Panc1 (cell line): ENCODE measurements around the gene PDE3B. TPM values are rescaled to one million over a fixed set of nuclear protein-coding genes. Genes with fewer than 3 reads are reported as not detected.

Experiments used
- ATAC-seq: fragments of 200-7000 bp; cut with Tn5 transposase; 2 replicates; pipeline ENCODE4 v1.9.1; 2020; ENCODE audit warnings: mild to moderate bottlenecking, moderate library complexity
- BruUV-seq: library from RNA; stranded (reverse); fragments of 400-500 nt; replicated peaks from 2 replicates; lab custom pipeline; 2021; lab: Mats Ljungman, UMichigan
- CTCF ChIA-PET: fragments of 300-600 bp; sonication (Branson Sonifier 250); formaldehyde crosslinking; loops from one replicate; lab custom pipeline; 2022; ENCODE audit warnings: antibody characterized with exemption; lab: Charles Lee
- POLR2A ChIA-PET: fragments of 300-600 bp; sonication (Branson Sonifier 250); formaldehyde crosslinking; loops from one replicate; lab custom pipeline; 2022; ENCODE audit warnings: antibody characterized with exemption; lab: Charles Lee
- DNase-seq: peaks from one replicate; pipeline ENCODE4 v3.0.0-alpha.2; 2010; ENCODE audit warnings: low read depth, low spot score
- H3K27ac ChIP-seq: 2 replicates; pipeline ENCODE4 v1.5.1; 2011; ENCODE audit warnings: mild to moderate bottlenecking, low read length, inconsistent platforms
- H3K27me3 ChIP-seq: fragments of 200-500 bp; sonication (Bioruptor generic); 2 replicates; pipeline ENCODE4 v1.6.0; 2014; ENCODE audit warnings: low read length, inconsistent platforms; ENCODE audit not compliant: control insufficient read depth, insufficient read depth
- H3K36me3 ChIP-seq: fragments of 200-500 bp; sonication (Bioruptor generic); 2 replicates; pipeline ENCODE4 v1.5.1; 2014; ENCODE audit warnings: inconsistent platforms, mild to moderate bottlenecking, low read length, moderate library complexity; ENCODE audit not compliant: control insufficient read depth, insufficient read depth
- H3K4me1 ChIP-seq: 2 replicates; pipeline ENCODE4 v1.5.1; 2011; ENCODE audit warnings: inconsistent platforms, mild to moderate bottlenecking, low read length, moderate library complexity; ENCODE audit not compliant: control insufficient read depth, insufficient read depth
- H3K4me3 ChIP-seq, 2 experiments: 2 replicates each; pipeline ENCODE4 v1.5.1; 2011 to 2012; ENCODE audit warnings: low read depth in 2 of 2, low read length in 2 of 2, mild to moderate bottlenecking in 2 of 2, inconsistent platforms in 1 of 2, moderate library complexity in 1 of 2
- H3K9me3 ChIP-seq: fragments of 200-500 bp; sonication (Bioruptor generic); 2 replicates; pipeline ENCODE4 v1.5.1; 2014; ENCODE audit warnings: low read depth, mild to moderate bottlenecking, inconsistent platforms, low read length, moderate library complexity; ENCODE audit not compliant: control insufficient read depth, insufficient read depth
- POLR2AphosphoS5 ChIP-seq: IDR thresholded peaks from 2 replicates; pipeline ENCODE4 v1.6.1; 2012; ENCODE audit warnings: mild to moderate bottlenecking, low read depth, low read length, moderate library complexity
- SIN3A ChIP-seq: IDR thresholded peaks from 2 replicates; pipeline ENCODE4 v1.6.1; 2012; ENCODE audit warnings: low read depth, mild to moderate bottlenecking, low read length, moderate library complexity, borderline replicate concordance; ENCODE audit not compliant: insufficient read depth
- TCF7L2 ChIP-seq: IDR thresholded peaks from 2 replicates; pipeline ENCODE4 v1.6.1; 2011; ENCODE audit warnings: mild to moderate bottlenecking, low read depth, low read length, inconsistent platforms
- in situ Hi-C: cut with HindIII; loops from 2 replicates; pipeline ENCODE4 v1.10.0; 2016; ENCODE audit warnings: low sequenced_read_pairs, low pct_unique_long_range_greater_than_20kb
- intact Hi-C: fragments of 100-400 bp; cut with micrococcal nuclease; formaldehyde crosslinking; loops from one replicate; pipeline ENCODE4 v1.10.0; 2022; ENCODE audit not compliant: unreplicated experiment
- total RNA-seq: library from RNA; stranded (reverse); gene quantifications from one replicate; pipeline ENCODE4 v1.2.1, GENCODE V29; 2021; ENCODE audit not compliant: unreplicated experiment
- TF ChIP-seq, protein P1 (sequence below): fragments of 450-650 bp; IDR thresholded peaks from 2 replicates; pipeline ENCODE4 v1.5.1; 2017; ENCODE audit warnings: mild to moderate bottlenecking
- TF ChIP-seq, protein P2 (sequence below), 2 experiments: IDR thresholded peaks; 2 replicates each; pipeline ENCODE4 v1.6.1; 2011 to 2012; ENCODE audit warnings: low read depth in 2 of 2, control low read depth in 1 of 2, low read length in 1 of 2, mild to moderate bottlenecking in 1 of 2, moderate library complexity in 1 of 2; ENCODE audit not compliant: insufficient read depth in 1 of 2

PDE3B gene
- total RNA-seq, 1 experiment from 2014 or later, result 33.0 TPM

- in situ Hi-C loops, result no loop called here
- ATAC-seq (no peak), DNase-seq (no peak)
- Histone ChIP-seq H3K36me3 (no peaks in the 10 kb centered on the region), H3K9me3 (no peaks in the 10 kb centered on the region), H3K27me3 (no peaks in the 10 kb centered on the region), H3K4me1 (no peaks in the 10 kb centered on the region), H3K27ac (no peak overlapping the region), H3K4me3 (no peak overlapping the region)
- ChIA-PET POLR2A (no interaction called here), CTCF (no interaction called here)
- TF ChIP-seq, protein P1, sequence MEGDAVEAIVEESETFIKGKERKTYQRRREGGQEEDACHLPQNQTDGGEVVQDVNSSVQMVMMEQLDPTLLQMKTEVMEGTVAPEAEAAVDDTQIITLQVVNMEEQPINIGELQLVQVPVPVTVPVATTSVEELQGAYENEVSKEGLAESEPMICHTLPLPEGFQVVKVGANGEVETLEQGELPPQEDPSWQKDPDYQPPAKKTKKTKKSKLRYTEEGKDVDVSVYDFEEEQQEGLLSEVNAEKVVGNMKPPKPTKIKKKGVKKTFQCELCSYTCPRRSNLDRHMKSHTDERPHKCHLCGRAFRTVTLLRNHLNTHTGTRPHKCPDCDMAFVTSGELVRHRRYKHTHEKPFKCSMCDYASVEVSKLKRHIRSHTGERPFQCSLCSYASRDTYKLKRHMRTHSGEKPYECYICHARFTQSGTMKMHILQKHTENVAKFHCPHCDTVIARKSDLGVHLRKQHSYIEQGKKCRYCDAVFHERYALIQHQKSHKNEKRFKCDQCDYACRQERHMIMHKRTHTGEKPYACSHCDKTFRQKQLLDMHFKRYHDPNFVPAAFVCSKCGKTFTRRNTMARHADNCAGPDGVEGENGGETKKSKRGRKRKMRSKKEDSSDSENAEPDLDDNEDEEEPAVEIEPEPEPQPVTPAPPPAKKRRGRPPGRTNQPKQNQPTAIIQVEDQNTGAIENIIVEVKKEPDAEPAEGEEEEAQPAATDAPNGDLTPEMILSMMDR, result no peak
- TF ChIP-seq SIN3A (no peak), TCF7L2 (no peak), POLR2AphosphoS5 (no peak)
- TF ChIP-seq, protein P2, sequence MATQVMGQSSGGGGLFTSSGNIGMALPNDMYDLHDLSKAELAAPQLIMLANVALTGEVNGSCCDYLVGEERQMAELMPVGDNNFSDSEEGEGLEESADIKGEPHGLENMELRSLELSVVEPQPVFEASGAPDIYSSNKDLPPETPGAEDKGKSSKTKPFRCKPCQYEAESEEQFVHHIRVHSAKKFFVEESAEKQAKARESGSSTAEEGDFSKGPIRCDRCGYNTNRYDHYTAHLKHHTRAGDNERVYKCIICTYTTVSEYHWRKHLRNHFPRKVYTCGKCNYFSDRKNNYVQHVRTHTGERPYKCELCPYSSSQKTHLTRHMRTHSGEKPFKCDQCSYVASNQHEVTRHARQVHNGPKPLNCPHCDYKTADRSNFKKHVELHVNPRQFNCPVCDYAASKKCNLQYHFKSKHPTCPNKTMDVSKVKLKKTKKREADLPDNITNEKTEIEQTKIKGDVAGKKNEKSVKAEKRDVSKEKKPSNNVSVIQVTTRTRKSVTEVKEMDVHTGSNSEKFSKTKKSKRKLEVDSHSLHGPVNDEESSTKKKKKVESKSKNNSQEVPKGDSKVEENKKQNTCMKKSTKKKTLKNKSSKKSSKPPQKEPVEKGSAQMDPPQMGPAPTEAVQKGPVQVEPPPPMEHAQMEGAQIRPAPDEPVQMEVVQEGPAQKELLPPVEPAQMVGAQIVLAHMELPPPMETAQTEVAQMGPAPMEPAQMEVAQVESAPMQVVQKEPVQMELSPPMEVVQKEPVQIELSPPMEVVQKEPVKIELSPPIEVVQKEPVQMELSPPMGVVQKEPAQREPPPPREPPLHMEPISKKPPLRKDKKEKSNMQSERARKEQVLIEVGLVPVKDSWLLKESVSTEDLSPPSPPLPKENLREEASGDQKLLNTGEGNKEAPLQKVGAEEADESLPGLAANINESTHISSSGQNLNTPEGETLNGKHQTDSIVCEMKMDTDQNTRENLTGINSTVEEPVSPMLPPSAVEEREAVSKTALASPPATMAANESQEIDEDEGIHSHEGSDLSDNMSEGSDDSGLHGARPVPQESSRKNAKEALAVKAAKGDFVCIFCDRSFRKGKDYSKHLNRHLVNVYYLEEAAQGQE (IDR thresholded peaks at IDR 0.05; ENCODE audit: insufficient read depth in 1 of 2, low read depth in 2 of 2, low read length in 1 of 2), result no peak
- BruUV-seq, result no TSS peak
- intact Hi-C loops, result no loop called here
Measured at GRCh38 chr11:14858404-14858803, 214.8 kb downstream of the PDE3B start.

- in situ Hi-C loops, result no loop called here
- CTCF ChIA-PET, result no interaction called here
- TF ChIP-seq, protein P2 (IDR thresholded peaks at IDR 0.05; ENCODE audit: insufficient read depth in 1 of 2, low read depth in 2 of 2, low read length in 1 of 2), result no peak
- TF ChIP-seq SIN3A, result no peak
Measured at GRCh38 chr11:14860511-14860910, 216.9 kb downstream of the PDE3B start.

More at GRCh38 chr11:14860511-14860910, 216.9 kb downstream of the PDE3B start:
- Histone ChIP-seq H3K9me3 (no peaks in the 10 kb centered on the region), H3K36me3 (no peaks in the 10 kb centered on the region), H3K4me1 (no peaks in the 10 kb centered on the region), H3K27ac (no peak overlapping the region), H3K27me3 (no peaks in the 10 kb centered on the region), H3K4me3 (no peak overlapping the region)
- ATAC-seq, result no peak
- POLR2A ChIA-PET, result interaction anchor here (0.6 kb wide), 1 partner anchor 505 kb away, joined by 5 read pairs; no protein-coding TSS in a partner anchor
- DNase-seq, result no peak
- BruUV-seq, result no TSS peak
- intact Hi-C loops, result no loop called here
